Raji (cell line): ENCODE measurements around the gene IWS1.

Experiments
- POLR2A ChIP-seq: IDR thresholded peaks from 2 replicates; pipeline ENCODE4 v1.6.1; 2011; ENCODE audit warnings: low read depth, low read length, control low read depth; ENCODE audit not compliant: insufficient read depth

IWS1 gene

GRCh38 chr2:127454595-127455565 is 71.4 kb downstream of the IWS1 start:
- no peak for TF ChIP-seq POLR2A

GRCh38 chr2:127453392-127454171 is 72.7 kb downstream of the IWS1 start:
- TF ChIP-seq POLR2A: no peak

GRCh38 chr2:127453013-127453391 is 73.3 kb downstream of the IWS1 start:
- TF ChIP-seq POLR2A: no peak

GRCh38 chr2:127451981-127452380 is 74.3 kb downstream of the IWS1 start:
- TF ChIP-seq POLR2A: no peak

- TF ChIP-seq POLR2A: no peak
Observed at GRCh38 chr2:127449898-127450297, 76.4 kb downstream of the IWS1 start.

- no peak for TF ChIP-seq POLR2A
Observed at GRCh38 chr2:127449414-127449813, 76.9 kb downstream of the IWS1 start.

- no peak for TF ChIP-seq POLR2A
Observed at GRCh38 chr2:127448526-127448925, 77.8 kb downstream of the IWS1 start.

- TF ChIP-seq POLR2A: no peak
Observed at GRCh38 chr2:127439343-127439742, 86.9 kb downstream of the IWS1 start.

GRCh38 chr2:127437781-127438726 is 88.2 kb downstream of the IWS1 start:
- TF ChIP-seq POLR2A: no peak

- no peak for TF ChIP-seq POLR2A
Observed at GRCh38 chr2:127437056-127437455, 89.2 kb downstream of the IWS1 start.

GRCh38 chr2:127434515-127434914 is 91.8 kb downstream of the IWS1 start:
- TF ChIP-seq POLR2A: no peak

GRCh38 chr2:127431408-127432023 is 94.8 kb downstream of the IWS1 start:
- TF ChIP-seq POLR2A: no peak
